Endothelial cell (in vitro differentiated cells): ENCODE results near the gene NR5A2. TPM values are rescaled to one million over a fixed set of nuclear protein-coding genes. Genes with fewer than 3 reads are reported as not detected.
"Not testable (repeated sequence)": the region's sequence is repeated elsewhere in the genome, so short reads cannot be mapped to it uniquely, and the experiment has no call there.

Experiments used
- DNase-seq: peaks from one replicate; pipeline ENCODE4 v3.0.0; 2021; ENCODE audit warnings: low spot score
- H3K27ac Mint-ChIP-seq: one replicate; pipeline ENCODE4 v1.8.0; 2021; ENCODE audit warnings: mixed read lengths, inconsistent platforms; ENCODE audit not compliant: unreplicated experiment
- H3K27me3 Mint-ChIP-seq: one replicate; pipeline ENCODE4 v1.8.0; 2021; ENCODE audit warnings: mild to moderate bottlenecking, moderate library complexity, mixed read lengths, inconsistent platforms; ENCODE audit not compliant: unreplicated experiment
- H3K36me3 Mint-ChIP-seq: one replicate; pipeline ENCODE4 v1.8.0; 2021; ENCODE audit warnings: mild to moderate bottlenecking, low read depth, mixed read lengths, inconsistent platforms; ENCODE audit not compliant: unreplicated experiment
- H3K4me1 Mint-ChIP-seq: one replicate; pipeline ENCODE4 v1.8.0; 2021; ENCODE audit warnings: mild to moderate bottlenecking, mixed read lengths, inconsistent platforms; ENCODE audit not compliant: unreplicated experiment
- H3K4me3 Mint-ChIP-seq: one replicate; pipeline ENCODE4 v1.8.0; 2021; ENCODE audit warnings: mild to moderate bottlenecking, mixed read lengths, inconsistent platforms; ENCODE audit not compliant: unreplicated experiment
- H3K9me3 Mint-ChIP-seq: one replicate; pipeline ENCODE4 v1.8.0; 2021; ENCODE audit warnings: mixed read lengths, inconsistent platforms; ENCODE audit not compliant: unreplicated experiment
- CTCF ChIP-seq: fragments of 200-600 bp; sonication (generic); IDR thresholded peaks from one replicate; pipeline ENCODE4 v1.5.0; 2021; ENCODE audit warnings: antibody characterized with exemption; ENCODE audit not compliant: unreplicated experiment
- total RNA-seq: library from RNA; stranded (reverse); fragmentation: NEBNext Ultra II Directional; extraction: Animal tissue kit (Norgen Biotek cat#: 25700); gene quantifications from one replicate; pipeline ENCODE4 v1.2.1, GENCODE V29; 2021; ENCODE audit not compliant: unreplicated experiment

NR5A2 gene
- total RNA-seq, 1 donor from 2014 or later, result 7.0 TPM

- DNase-seq, result no peak
- Mint-ChIP-seq H3K4me3 (no peak overlapping the region), H3K27ac (no peak overlapping the region), H3K9me3 (peaks cover 10% of the 10 kb centered on the region), H3K36me3 (peaks cover 11% of the 10 kb centered on the region), H3K4me1 (no peaks in the 10 kb centered on the region), H3K27me3 (peaks cover 2% of the 10 kb centered on the region)
- no peak for TF ChIP-seq CTCF
These were observed 156.1 kb downstream of the NR5A2 start for GRCh38 chr1:200183637-200184036.

GRCh38 chr1:200184196-200184595 lies 156.7 kb downstream of the NR5A2 start:
- Mint-ChIP-seq H3K4me3 (no peak overlapping the region), H3K9me3 (peaks cover 10% of the 10 kb centered on the region), H3K27ac (no peak overlapping the region), H3K4me1 (no peaks in the 10 kb centered on the region), H3K27me3 (peaks cover 2% of the 10 kb centered on the region), H3K36me3 (peaks cover 11% of the 10 kb centered on the region)
- no peak for TF ChIP-seq CTCF
- DNase-seq, result no peak

- not testable (repeated sequence) for DNase-seq, H3K27me3 Mint-ChIP-seq, H3K9me3 Mint-ChIP-seq, H3K27ac Mint-ChIP-seq, H3K4me3 Mint-ChIP-seq, H3K4me1 Mint-ChIP-seq
- peaks cover 11% of the 10 kb centered on the region for H3K36me3 Mint-ChIP-seq
These were observed 157.7 kb downstream of the NR5A2 start for GRCh38 chr1:200185191-200185590.

- DNase-seq, H3K4me1 Mint-ChIP-seq, H3K27me3 Mint-ChIP-seq, H3K4me3 Mint-ChIP-seq, H3K27ac Mint-ChIP-seq, H3K9me3 Mint-ChIP-seq: not testable (repeated sequence)
- peaks cover 11% of the 10 kb centered on the region for H3K36me3 Mint-ChIP-seq
These were observed 159.8 kb downstream of the NR5A2 start for GRCh38 chr1:200187332-200187731.

- Mint-ChIP-seq H3K27ac (no peak overlapping the region), H3K9me3 (no peaks in the 10 kb centered on the region), H3K4me1 (peaks cover 6% of the 10 kb centered on the region), H3K27me3 (peaks cover 6% of the 10 kb centered on the region), H3K36me3 (no peaks in the 10 kb centered on the region), H3K4me3 (no peak overlapping the region)
- DNase-seq, result no peak
- no peak for TF ChIP-seq CTCF
These were observed 164.5 kb downstream of the NR5A2 start for GRCh38 chr1:200191993-200192392.

- Mint-ChIP-seq H3K9me3 (no peaks in the 10 kb centered on the region), H3K4me3 (no peak overlapping the region), H3K27me3 (peaks cover 6% of the 10 kb centered on the region), H3K4me1 (peaks cover 6% of the 10 kb centered on the region), H3K36me3 (no peaks in the 10 kb centered on the region), H3K27ac (no peak overlapping the region)
- no peak for TF ChIP-seq CTCF
- DNase-seq, result no peak
These were observed 167.0 kb downstream of the NR5A2 start for GRCh38 chr1:200194477-200194876.
